GM21825 (cell line): ENCODE measurements around the gene HM13.
"Not testable (repeated sequence)": the region's sequence is repeated elsewhere in the genome, so short reads cannot be mapped to it uniquely, and the experiment has no call there.

ENCODE experiments used
- ATAC-seq: cut with Tn5 transposase; IDR thresholded peaks from one replicate; pipeline ENCODE4 v1.9.1; 2021; ENCODE audit warnings: mild to moderate bottlenecking, moderate library complexity; ENCODE audit not compliant: unreplicated experiment

The HM13 gene

GRCh38 chr20:31500527-31500926 lies 13.7 kb upstream of the HM13 start:
- no peak for ATAC-seq

GRCh38 chr20:31502884-31503673 lies 11.2 kb upstream of the HM13 start:
- ATAC-seq: peak; percentile 83

GRCh38 chr20:31505903-31506302 lies 8.3 kb upstream of the HM13 start:
- no peak for ATAC-seq

GRCh38 chr20:31508517-31509244 lies 5.6 kb upstream of the HM13 start:
- no peak for ATAC-seq

GRCh38 chr20:31515072-31515774 lies 981 bp downstream of the HM13 start:
- no peak for ATAC-seq

GRCh38 chr20:31515775-31516107 lies 1.5 kb downstream of the HM13 start:
- no peak for ATAC-seq

GRCh38 chr20:31516166-31516565 lies 1.9 kb downstream of the HM13 start:
- ATAC-seq: no peak

GRCh38 chr20:31516651-31517050 lies 2.4 kb downstream of the HM13 start:
- ATAC-seq: no peak

GRCh38 chr20:31517373-31517772 lies 3.1 kb downstream of the HM13 start:
- ATAC-seq: no peak

GRCh38 chr20:31521267-31521666 lies 7.0 kb downstream of the HM13 start:
- ATAC-seq: not testable (repeated sequence)

GRCh38 chr20:31522731-31523130 lies 8.5 kb downstream of the HM13 start:
- no peak for ATAC-seq

GRCh38 chr20:31523361-31524283 lies 9.4 kb downstream of the HM13 start:
- ATAC-seq: no peak

GRCh38 chr20:31527266-31527665 lies 13.0 kb downstream of the HM13 start:
- no peak for ATAC-seq

GRCh38 chr20:31535298-31535697 lies 21.1 kb downstream of the HM13 start:
- no peak for ATAC-seq

GRCh38 chr20:31536575-31536974 lies 22.3 kb downstream of the HM13 start:
- ATAC-seq: no peak

GRCh38 chr20:31537116-31537871 lies 23.1 kb downstream of the HM13 start:
- no peak for ATAC-seq

- no peak for ATAC-seq
These were observed 23.6 kb downstream of the HM13 start for GRCh38 chr20:31537890-31538289.

GRCh38 chr20:31538326-31538725 lies 24.1 kb downstream of the HM13 start:
- no peak for ATAC-seq

GRCh38 chr20:31539636-31540035 lies 25.4 kb downstream of the HM13 start:
- not testable (repeated sequence) for ATAC-seq

- no peak for ATAC-seq
These were observed 26.2 kb downstream of the HM13 start for GRCh38 chr20:31540406-31540805.
